K562 (cell line): Measurements from ENCODE around the gene VWA3B. TPM values are rescaled to one million over a fixed set of nuclear protein-coding genes. Genes with fewer than 3 reads are reported as not detected.

Experiments used
- ATAC-seq: fragments of 200-7000 bp; cut with Tn5 transposase; 3 replicates; pipeline ENCODE4 v1.9.1; 2020; ENCODE audit warnings: moderate library complexity
- BruUV-seq: library from RNA; stranded (reverse); fragments of 400-500 nt; replicated peaks from 2 replicates; lab custom pipeline; 2021; lab: Mats Ljungman, UMichigan
- CTCF ChIA-PET: fragments of 300-600 bp; formaldehyde crosslinking; extraction: SDS; loops from one replicate; lab custom pipeline; 2021; ENCODE audit warnings: low intra/inter-chr PET ratio; lab: Yijun Ruan, JAX
- POLR2A ChIA-PET: fragments of 300-600, 350-650 bp; sonication (Branson Sonifier 250); formaldehyde crosslinking; extraction: SDS; loops from one replicate; lab custom pipeline; 2021; ENCODE audit warnings: antibody characterized with exemption, inconsistent platforms; lab: Yijun Ruan, JAX
- DNase-seq, 4 experiments: peaks; one replicate each; pipeline versions ENCODE4 v3.0.0 to v3.0.0-alpha.2; 2011 to 2018; ENCODE audit warnings: low spot score in 3 of 4, mixed read lengths in 3 of 4; ENCODE audit errors: extremely low read depth in 1 of 4
- FAIRE-seq: peaks from 2 replicates; lab custom pipeline; 2011; peaks lifted over from hg19 to GRCh38; lab: Jason Lieb, UNC
- H2AFZ ChIP-seq: 2 replicates; pipeline ENCODE4 v1.6.0; 2011; ENCODE audit warnings: low read depth, low read length, control low read depth, inconsistent platforms
- H3K27ac ChIP-seq: fragments of 200-600 bp; 3 replicates; pipeline ENCODE4 v1.8.0; 2011; ENCODE audit warnings: low read depth, mild to moderate bottlenecking, control low read depth, inconsistent platforms, low read length, moderate library complexity, mixed read lengths; ENCODE audit errors: extremely low read depth
- H3K27me3 ChIP-seq, 2 experiments: fragments of 300-600 bp in 1 of 2; 2 replicates in 1 of 2; 3 replicates in 1 of 2; pipeline versions ENCODE4 v1.6.0 to v1.8.0; 2011; ENCODE audit warnings: inconsistent platforms in 2 of 2, low read length in 2 of 2, mild to moderate bottlenecking in 1 of 2, mixed read lengths in 1 of 2, moderate library complexity in 1 of 2; ENCODE audit not compliant: control insufficient read depth in 2 of 2, insufficient read depth in 2 of 2
- H3K36me3 ChIP-seq: fragments of 300-600 bp; 3 replicates; pipeline ENCODE4 v1.8.0; 2011; ENCODE audit warnings: mild to moderate bottlenecking, low read length, inconsistent platforms; ENCODE audit not compliant: control insufficient read depth, insufficient read depth
- H3K4me1 ChIP-seq, 2 experiments: fragments of 200-600 bp in 1 of 2; replicated peaks in 1 of 2; 2 replicates in 1 of 2; 3 replicates in 1 of 2; pipeline versions ENCODE4 v1.5.1 to v1.8.0; 2011; ENCODE audit warnings: inconsistent platforms in 2 of 2, low read length in 2 of 2, mild to moderate bottlenecking in 1 of 2, mixed read lengths in 1 of 2, moderate library complexity in 1 of 2; ENCODE audit not compliant: control insufficient read depth in 2 of 2, insufficient read depth in 2 of 2
- H3K4me2 ChIP-seq: 2 replicates; pipeline ENCODE4 v1.6.1; 2011; ENCODE audit warnings: low read length, control low read depth, inconsistent platforms, mixed read lengths; ENCODE audit not compliant: insufficient read depth
- H3K4me3 ChIP-seq: fragments of 200-600 bp; sonication (generic), shearing (Covaris generic); 2 replicates; pipeline ENCODE4 v1.5.1; 2016; ENCODE audit warnings: control low read depth, inconsistent platforms
- H3K79me2 ChIP-seq: fragments of 200-600 bp; 3 replicates; pipeline ENCODE4 v1.8.0; 2011; ENCODE audit warnings: low read length, inconsistent platforms; ENCODE audit not compliant: control insufficient read depth, insufficient read depth
- H3K9ac ChIP-seq, 2 experiments: 2 replicates each; pipeline versions ENCODE4 v1.6.0 to v1.6.1; 2011; ENCODE audit warnings: low read depth in 2 of 2, low read length in 2 of 2, control low read depth in 1 of 2, inconsistent platforms in 1 of 2, mild to moderate bottlenecking in 1 of 2, mixed read lengths in 1 of 2; ENCODE audit not compliant: insufficient read depth in 1 of 2
- H3K9me1 ChIP-seq: one replicate; pipeline ENCODE4 v1.6.0; 2011; ENCODE audit warnings: inconsistent platforms, mild to moderate bottlenecking, low read length, moderate library complexity; ENCODE audit not compliant: control insufficient read depth, insufficient read depth
- H3K9me3 ChIP-seq: replicated peaks from 2 replicates; pipeline ENCODE4 v1.5.1; 2011; ENCODE audit warnings: low read depth, low read length, inconsistent platforms; ENCODE audit not compliant: control insufficient read depth, insufficient read depth
- H4K20me1 ChIP-seq: replicated peaks from 2 replicates; pipeline ENCODE4 v1.6.1; 2011; ENCODE audit warnings: low read length, inconsistent platforms, mixed read lengths; ENCODE audit not compliant: control insufficient read depth, insufficient read depth
- BRF2 ChIP-seq: IDR thresholded peaks from 3 replicates; pipeline ENCODE4 v1.6.1; 2011; ENCODE audit warnings: borderline replicate concordance, mild to moderate bottlenecking; ENCODE audit not compliant: insufficient read length, insufficient read depth
- CBX2 ChIP-seq: fragments of 200-600 bp; sonication (generic); IDR thresholded peaks from one replicate; pipeline ENCODE4 v1.6.1; 2012; ENCODE audit warnings: mild to moderate bottlenecking, low read length, inconsistent platforms; ENCODE audit not compliant: insufficient read depth, poor library complexity, severe bottlenecking
- CTBP1 ChIP-seq: fragments of 450-650 bp; IDR thresholded peaks from 2 replicates; pipeline ENCODE4 v1.6.1; 2016; ENCODE audit warnings: borderline replicate concordance
- ETV6 ChIP-seq, 3 experiments: fragments of 150-350 bp in 1 of 3; sonication (generic) in 1 of 3; formaldehyde crosslinking in 1 of 3; IDR thresholded peaks; 2 replicates each; pipeline versions ENCODE4 v1.6.1 to v1.8.0; 2014 to 2022; ENCODE audit warnings: borderline replicate concordance in 2 of 3, low read depth in 2 of 3, antibody characterized with exemption in 1 of 3, low read length in 1 of 3, mild to moderate bottlenecking in 1 of 3, missing genetic modification reagents in 1 of 3
- MAFF ChIP-seq: IDR thresholded peaks from 2 replicates; pipeline ENCODE4 v1.6.1; 2012; ENCODE audit warnings: low read length, improper control_type of control experiment
- MAFG ChIP-seq: fragments of 450-650 bp; conservative IDR thresholded peaks from 2 replicates; pipeline ENCODE4 v1.6.1; 2016; ENCODE audit warnings: missing genetic modification characterization, missing compliant biosample characterization
- PHF20 ChIP-seq: fragments of 450-650 bp; IDR thresholded peaks from 2 replicates; pipeline ENCODE4 v1.6.1; 2018; ENCODE audit not compliant: partially characterized antibody
- PRMT5 ChIP-seq: sonication (generic); formaldehyde crosslinking; IDR thresholded peaks from 2 replicates; pipeline ENCODE4 v1.5.0; 2020; ENCODE audit warnings: missing genetic modification reagents
- RBM15 ChIP-seq: fragments of 200-400 bp; formaldehyde crosslinking; IDR thresholded peaks from 2 replicates; pipeline ENCODE4 v1.6.1; 2018; ENCODE audit warnings: mild to moderate bottlenecking, low read length, moderate library complexity; ENCODE audit not compliant: insufficient read depth
- SMARCA5 ChIP-seq: fragments of 450-650 bp; IDR thresholded peaks from 2 replicates; pipeline ENCODE4 v1.6.1; 2016
- SNIP1 ChIP-seq: fragments of 450-650 bp; IDR thresholded peaks from 2 replicates; pipeline ENCODE4 v1.7.1; 2017; ENCODE audit warnings: low read depth, mild to moderate bottlenecking
- ZNF140 ChIP-seq: fragments of 250-450 bp; sonication (Bioruptor Pico); IDR thresholded peaks from 2 replicates; pipeline ENCODE4 v1.8.0; 2021; ENCODE audit warnings: moderate library complexity, mild to moderate bottlenecking, inconsistent platforms
- ZNF316 ChIP-seq: fragments of 450-650 bp; IDR thresholded peaks from 2 replicates; pipeline ENCODE4 v1.6.1; 2016
- ZNF551 ChIP-seq: fragments of 250-450 bp; sonication (Bioruptor Pico); IDR thresholded peaks from 2 replicates; pipeline ENCODE4 v1.5.0; 2021; ENCODE audit warnings: mild to moderate bottlenecking, moderate library complexity
- WGBS: fragments of 100-300 bp; shearing (Covaris generic); methylation state at CpG from one replicate; pipeline ENCODE4 v1.1.6; 2016; ENCODE audit warnings: low coverage, mixed read lengths; ENCODE audit not compliant: insufficient coverage; ENCODE audit errors: missing lambda C conversion rate; 5-methylcytosine and 5-hydroxymethylcytosine counted together
- in situ Hi-C: fragments of 300-500 bp; cut with MboI; formaldehyde crosslinking; loops from 4 replicates; pipeline ENCODE4 v1.15.0; 2018; ENCODE audit warnings: inconsistent platforms, mixed read lengths
- intact Hi-C: fragments of 100-400 bp; cut with micrococcal nuclease; formaldehyde crosslinking; loops from 2 replicates; pipeline ENCODE4 v1.14.2; 2022
- polyA plus RNA-seq, 8 experiments: library from polyadenylated mRNA; depleted of rRNA in 4 of 8; stranded (reverse) in 5 of 8; unstranded in 3 of 8; fragments of >200 nt; fragmentation: Nextera tagmentation in 2 of 8; fragmentation: Illumina TruSeq in 1 of 8; extraction: Ambion mirVana in 2 of 8; extraction: Trizol in 1 of 8; gene quantifications; 2 replicates each; pipeline versions ENCODE4 v1.2.1 to v1.2.3, GENCODE V29; 2011 to 2014; ENCODE audit warnings: inconsistent platforms in 1 of 8, missing spikeins in 1 of 8
- total RNA-seq, 7 experiments: library from RNA; depleted of rRNA in 6 of 7; stranded (reverse); fragments of >200 nt in 6 of 7; fragmentation: Illumina TruSeq in 2 of 7; extraction: Trizol in 2 of 7; gene quantifications; 2 replicates each; pipeline versions ENCODE4 v1.2.1 to v1.2.3, GENCODE V29; 2011 to 2021; ENCODE audit warnings: low replicate concordance in 1 of 7
- TF ChIP-seq, protein P1 (sequence below): fragments of 200-800 bp; sonication (Bioruptor generic); IDR thresholded peaks from 2 replicates; pipeline ENCODE4 v1.6.1; 2016; ENCODE audit warnings: missing genetic modification characterization, missing compliant biosample characterization

Gene VWA3B
- total and polyA plus RNA-seq, 9 of the 15 experiments (the other 6 are each of a cell fraction or from before 2014, with no cell fraction given) = not detected

DNA sequence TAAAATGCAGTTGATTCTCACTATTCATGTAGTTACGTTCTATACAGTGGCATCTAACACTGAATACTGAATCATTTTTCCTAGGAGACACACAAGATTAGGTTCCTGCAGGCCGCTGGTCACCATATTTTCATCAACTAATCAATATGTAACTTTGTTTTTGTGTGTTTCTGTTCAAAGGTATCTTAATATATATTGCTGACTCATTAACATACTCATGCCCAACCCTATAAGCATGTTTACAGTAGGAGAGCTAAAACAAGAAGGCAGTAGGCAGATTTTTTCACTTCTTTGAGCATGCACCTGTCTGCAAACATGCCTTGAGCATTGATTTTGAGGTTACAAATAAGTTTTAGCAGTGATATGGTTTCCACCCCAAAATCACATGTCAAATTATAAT is 229.0 kb downstream of the VWA3B start:
- Histone ChIP-seq H3K27me3 (peaks cover 9 to 20% of the 10 kb centered on the region in 2 experiments; a peak in 3 of 5 replicates), H3K4me3 (no peak overlapping the region), H3K79me2 (no peaks in the 10 kb centered on the region), H3K4me1 (peaks cover 0 to 5% of the 10 kb centered on the region in 2 experiments; a peak in 1 of 5 replicates), H2AFZ (no peak overlapping the region), H3K4me2 (no peak overlapping the region), H3K9me1 (no peaks in the 10 kb centered on the region), H3K36me3 (no peaks in the 10 kb centered on the region), H3K9ac (no peak overlapping the region), H3K27ac (no peak overlapping the region), H4K20me1 (no peaks in the 10 kb centered on the region), H3K9me3 (no peaks in the 10 kb centered on the region)
- in situ Hi-C loops = no loop called here
- POLR2A ChIA-PET = no interaction called here
- CTCF ChIA-PET = interaction anchor here (0.6 kb wide), 1 partner anchor 21 kb away, joined by 3 read pairs; no protein-coding TSS in a partner anchor
- FAIRE-seq (no peak), ATAC-seq (no peak), DNase-seq (no peak)
- 5% methylated on average over 2 of the region's 2 CpGs for WGBS
- no TSS peak for BruUV-seq
- intact Hi-C loops = no loop called here
- TF ChIP-seq, protein P1, sequence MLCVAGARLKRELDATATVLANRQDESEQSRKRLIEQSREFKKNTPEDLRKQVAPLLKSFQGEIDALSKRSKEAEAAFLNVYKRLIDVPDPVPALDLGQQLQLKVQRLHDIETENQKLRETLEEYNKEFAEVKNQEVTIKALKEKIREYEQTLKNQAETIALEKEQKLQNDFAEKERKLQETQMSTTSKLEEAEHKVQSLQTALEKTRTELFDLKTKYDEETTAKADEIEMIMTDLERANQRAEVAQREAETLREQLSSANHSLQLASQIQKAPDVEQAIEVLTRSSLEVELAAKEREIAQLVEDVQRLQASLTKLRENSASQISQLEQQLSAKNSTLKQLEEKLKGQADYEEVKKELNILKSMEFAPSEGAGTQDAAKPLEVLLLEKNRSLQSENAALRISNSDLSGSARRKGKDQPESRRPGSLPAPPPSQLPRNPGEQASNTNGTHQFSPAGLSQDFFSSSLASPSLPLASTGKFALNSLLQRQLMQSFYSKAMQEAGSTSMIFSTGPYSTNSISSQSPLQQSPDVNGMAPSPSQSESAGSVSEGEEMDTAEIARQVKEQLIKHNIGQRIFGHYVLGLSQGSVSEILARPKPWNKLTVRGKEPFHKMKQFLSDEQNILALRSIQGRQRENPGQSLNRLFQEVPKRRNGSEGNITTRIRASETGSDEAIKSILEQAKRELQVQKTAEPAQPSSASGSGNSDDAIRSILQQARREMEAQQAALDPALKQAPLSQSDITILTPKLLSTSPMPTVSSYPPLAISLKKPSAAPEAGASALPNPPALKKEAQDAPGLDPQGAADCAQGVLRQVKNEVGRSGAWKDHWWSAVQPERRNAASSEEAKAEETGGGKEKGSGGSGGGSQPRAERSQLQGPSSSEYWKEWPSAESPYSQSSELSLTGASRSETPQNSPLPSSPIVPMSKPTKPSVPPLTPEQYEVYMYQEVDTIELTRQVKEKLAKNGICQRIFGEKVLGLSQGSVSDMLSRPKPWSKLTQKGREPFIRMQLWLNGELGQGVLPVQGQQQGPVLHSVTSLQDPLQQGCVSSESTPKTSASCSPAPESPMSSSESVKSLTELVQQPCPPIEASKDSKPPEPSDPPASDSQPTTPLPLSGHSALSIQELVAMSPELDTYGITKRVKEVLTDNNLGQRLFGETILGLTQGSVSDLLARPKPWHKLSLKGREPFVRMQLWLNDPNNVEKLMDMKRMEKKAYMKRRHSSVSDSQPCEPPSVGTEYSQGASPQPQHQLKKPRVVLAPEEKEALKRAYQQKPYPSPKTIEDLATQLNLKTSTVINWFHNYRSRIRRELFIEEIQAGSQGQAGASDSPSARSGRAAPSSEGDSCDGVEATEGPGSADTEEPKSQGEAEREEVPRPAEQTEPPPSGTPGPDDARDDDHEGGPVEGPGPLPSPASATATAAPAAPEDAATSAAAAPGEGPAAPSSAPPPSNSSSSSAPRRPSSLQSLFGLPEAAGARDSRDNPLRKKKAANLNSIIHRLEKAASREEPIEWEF (CRISPR knock-in tag) = no peak
- no peak for TF ChIP-seq CTBP1
- TF ChIP-seq RBM15 = no peak
- no peak for TF ChIP-seq PHF20
- TF ChIP-seq SMARCA5 = no peak
- peak; percentile 61; the same call in 1 of the 2 replicates for TF ChIP-seq ZNF316
- no peak for TF ChIP-seq PRMT5 (CRISPR knock-in tag)
- TF ChIP-seq ZNF140 (CRISPR knock-in tag) = no peak
- no peak for TF ChIP-seq ETV6 (IDR thresholded peaks at IDR 0.05; ENCODE audit: borderline replicate concordance in 1 of 2, low read depth in 2 of 2, low read length in 1 of 2)
- TF ChIP-seq ETV6 (CRISPR knock-in tag; IDR thresholded peaks at IDR 0.05; ENCODE audit: borderline replicate concordance) = no peak
- TF ChIP-seq ZNF551 = no peak
- no peak for TF ChIP-seq SNIP1
- TF ChIP-seq MAFG = peak; percentile 22; the same call in 1 of the 2 replicates
- no peak for TF ChIP-seq BRF2
- TF ChIP-seq MAFF = peak; percentile 35; the same call in 1 of the 2 replicates
- TF ChIP-seq CBX2 = no peak
